ENCODE data around the gene PRSS56. TPM values are rescaled to one million over a fixed set of nuclear protein-coding genes. Genes with fewer than 3 reads are reported as not detected.
A peak's percentile ranks its signal among the peaks of the same experiment; 100 is the strongest.

PRSS56 gene
- total and polyA plus RNA-seq, 2 of the 8 experiments (the other 6 are each of a cell fraction or from before 2014, with no cell fraction given): 0.03 TPM; not detected in 1

- Histone ChIP-seq H3K79me2 (ENCODE audit: control insufficient read depth in 1 of 2, insufficient read depth in 2 of 2, low read length in 2 of 2) (no peaks in the 10 kb centered on the region), H3K23me2 (ENCODE audit: low read depth, low read length) (peaks cover 11% of the 10 kb centered on the region; the same call in 1 of the 2 replicates), H2BK120ac (replicated peaks; ENCODE audit: low read depth, low read length) (no peak overlapping the region), H3K36me3 (ENCODE audit: control insufficient read depth in 2 of 4, insufficient read depth in 4 of 4, low read length in 3 of 4) (peaks cover 0 to 11% (median 0%) of the 10 kb centered on the region in 4 experiments; a peak in 1 of 8 replicates), H4K20me1 (replicated peaks in 1 of 2; ENCODE audit: control insufficient read depth in 1 of 2, insufficient read depth in 2 of 2, low read length in 2 of 2) (peaks cover 4 to 13% of the 10 kb centered on the region in 2 experiments), H3K27me3 (replicated peaks in 1 of 4; ENCODE audit: control insufficient read depth in 3 of 4, extremely low read depth in 1 of 4, insufficient read depth in 3 of 4, low read length in 3 of 4) (peaks cover 35 to 54% (median 48%) of the 10 kb centered on the region in 4 experiments), H4K91ac (replicated peaks; ENCODE audit: insufficient read length, low read length) (peak overlapping the region; percentile 27), H2BK12ac (ENCODE audit: low read depth, low read length) (no peak overlapping the region), H3K4me3 (ENCODE audit: extremely low read depth in 1 of 4, insufficient read depth in 2 of 4, low read depth in 3 of 4, low read length in 4 of 4) (no peak overlapping the region), H3K27ac (ENCODE audit: low read depth, low read length) (no peak overlapping the region), H4K5ac (ENCODE audit: insufficient read length, low read depth, low read length) (no peak overlapping the region), H3K4me2 (ENCODE audit: insufficient read depth in 1 of 2, low read depth in 2 of 2, low read length in 2 of 2) (no peak overlapping the region; a peak in 1 of 4 replicates), H3K56ac (replicated peaks; ENCODE audit: insufficient read length, low read depth, low read length) (no peak overlapping the region), H3K79me1 (ENCODE audit: low read depth, low read length) (no peaks in the 10 kb centered on the region), H2BK15ac (ENCODE audit: low read length) (no peak overlapping the region), H2BK5ac (ENCODE audit: low read depth, low read length) (no peak overlapping the region), H3K14ac (ENCODE audit: insufficient read length) (no peak overlapping the region), H3K4ac (replicated peaks; ENCODE audit: insufficient read length, low read depth, low read length) (no peak overlapping the region), H2AFZ (ENCODE audit: low read length) (no peak overlapping the region), H3K9ac (replicated peaks in 1 of 4; ENCODE audit: extremely low read depth in 1 of 4, low read depth in 3 of 4, low read length in 3 of 4) (no peak overlapping the region), H2BK20ac (ENCODE audit: low read length) (no peak overlapping the region), H3K23ac (ENCODE audit: insufficient read length) (no peak overlapping the region), H2AK5ac (ENCODE audit: low read depth, low read length) (no peak overlapping the region), H4K8ac (ENCODE audit: extremely low read depth, insufficient read depth, low read length) (no peak overlapping the region), H3K9me3 (ENCODE audit: insufficient read depth in 2 of 2, low read depth in 1 of 2, low read length in 1 of 2) (no peaks in the 10 kb centered on the region; a peak in 1 of 4 replicates), H3K18ac (ENCODE audit: extremely low read depth, low read length) (no peak overlapping the region), H3K4me1 (replicated peaks in 1 of 4; ENCODE audit: control insufficient read depth in 3 of 4, insufficient read depth in 4 of 4, low read length in 3 of 4) (peaks cover 0 to 28% (median 16%) of the 10 kb centered on the region in 4 experiments; a peak in 6 of 7 replicates)
- DNase-seq (ENCODE audit: low read depth in 1 of 2, low spot score in 2 of 2): no peak
- 87% methylated on average over 19 of the region's 19 CpGs; no CpG with 5 or more reads in 1 of the 2 experiments for WGBS, 2 experiments (ENCODE audit: extremely low coverage in 1 of 2, insufficient coverage in 1 of 2, insufficient read length in 1 of 2, insufficient replicate concordance in 2 of 2, low coverage in 1 of 2, low lambda C conversion rate in 2 of 2, missing lambda C conversion rate in 1 of 2)
- FAIRE-seq: no peak
- ChIA-PET POLR2A (ENCODE audit: partially characterized antibody) (no interaction called here), CTCF (ENCODE audit: partially characterized antibody) (interaction anchor here (1.0 to 4.5 kb wide), 9 partner anchors 9 to 584 kb away, joined by 3 to 17 read pairs (median 3); partner anchors contain the start of gene PRSS56)
- TF ChIP-seq ZNF274 (IDR thresholded peaks at IDR 0.05; ENCODE audit: borderline replicate concordance, extremely low read depth, low read length): no peak
- no peak for TF ChIP-seq SIN3A (conservative IDR thresholded peaks at IDR 0.05 in 1 of 2, IDR thresholded peaks at IDR 0.05 in 1 of 2; ENCODE audit: low read depth in 1 of 2, low read length in 2 of 2)
- no peak for TF ChIP-seq SAP30 (IDR thresholded peaks at IDR 0.05; ENCODE audit: insufficient read depth, insufficient replicate concordance, low read length)
- no peak for TF ChIP-seq CEBPB (IDR thresholded peaks at IDR 0.05; ENCODE audit: low read depth, low read length)
- TF ChIP-seq CHD2 (IDR thresholded peaks at IDR 0.05; ENCODE audit: low read length): no peak
- TF ChIP-seq NRF1 (IDR thresholded peaks at IDR 0.05; ENCODE audit: low read depth, low read length): no peak
- no peak for TF ChIP-seq KDM4A (IDR thresholded peaks at IDR 0.05; ENCODE audit: low read depth, low read length, severe bottlenecking)
- TF ChIP-seq E2F6 (IDR thresholded peaks at IDR 0.05): no peak
- TF ChIP-seq MAX (IDR thresholded peaks at IDR 0.05): no peak
- no peak for TF ChIP-seq EZH2 (IDR thresholded peaks at IDR 0.05; ENCODE audit: low read depth, low read length, severe bottlenecking)
- no peak for TF ChIP-seq JUN (IDR thresholded peaks at IDR 0.05; ENCODE audit: low read depth, low read length)
These were observed 36.1 kb upstream of the PRSS56 start for GRCh38 chr2:232483923-232484627.

All from H1 (cell line).